ENCODE data around the gene WDR81.
A peak's percentile ranks its signal among the peaks of the same experiment; 100 is the strongest.
"Not testable (repeated sequence)": the region's sequence is repeated elsewhere in the genome, so short reads cannot be mapped to it uniquely, and the experiment has no call there.

The WDR81 gene

GRCh38 chr17:1730326-1731193, 6.1 kb downstream of the WDR81 start:
- no peak for DNase-seq (ENCODE audit: low read depth in 3 of 3)

GRCh38 chr17:1731194-1731506, 6.6 kb downstream of the WDR81 start:
- no peak for DNase-seq (ENCODE audit: low read depth in 3 of 3)

- no peak for DNase-seq (ENCODE audit: low read depth in 3 of 3)
Measured at GRCh38 chr17:1732241-1732832, 7.8 kb downstream of the WDR81 start.

- no peak for DNase-seq (ENCODE audit: low read depth in 3 of 3)
Measured at GRCh38 chr17:1732833-1733321, 8.4 kb downstream of the WDR81 start.

DNA sequence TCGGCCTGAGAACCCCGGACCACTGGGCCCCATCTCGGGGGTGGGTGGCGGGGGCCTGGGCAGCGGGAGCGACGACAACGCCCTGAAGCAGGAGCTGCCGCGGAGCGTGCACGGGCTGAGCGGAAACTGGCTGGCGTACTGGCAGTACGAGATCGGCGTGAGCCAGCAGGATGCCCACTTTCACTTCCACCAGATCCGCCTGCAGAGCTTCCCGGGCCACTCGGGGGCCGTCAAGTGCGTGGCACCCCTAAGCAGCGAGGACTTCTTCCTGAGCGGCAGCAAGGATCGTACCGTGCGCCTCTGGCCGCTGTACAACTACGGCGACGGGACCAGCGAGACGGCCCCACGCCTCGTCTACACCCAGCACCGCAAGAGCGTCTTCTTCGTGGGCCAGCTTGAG, 9.3 kb downstream of the WDR81 start:
- DNase-seq (ENCODE audit: low read depth in 3 of 3), result no peak

- DNase-seq (ENCODE audit: low read depth in 3 of 3), result no peak
Measured at GRCh38 chr17:1735418-1735817, 10.9 kb downstream of the WDR81 start.

GRCh38 chr17:1735834-1736347, 11.4 kb downstream of the WDR81 start:
- DNase-seq (ENCODE audit: low read depth in 3 of 3), result no peak

DNA sequence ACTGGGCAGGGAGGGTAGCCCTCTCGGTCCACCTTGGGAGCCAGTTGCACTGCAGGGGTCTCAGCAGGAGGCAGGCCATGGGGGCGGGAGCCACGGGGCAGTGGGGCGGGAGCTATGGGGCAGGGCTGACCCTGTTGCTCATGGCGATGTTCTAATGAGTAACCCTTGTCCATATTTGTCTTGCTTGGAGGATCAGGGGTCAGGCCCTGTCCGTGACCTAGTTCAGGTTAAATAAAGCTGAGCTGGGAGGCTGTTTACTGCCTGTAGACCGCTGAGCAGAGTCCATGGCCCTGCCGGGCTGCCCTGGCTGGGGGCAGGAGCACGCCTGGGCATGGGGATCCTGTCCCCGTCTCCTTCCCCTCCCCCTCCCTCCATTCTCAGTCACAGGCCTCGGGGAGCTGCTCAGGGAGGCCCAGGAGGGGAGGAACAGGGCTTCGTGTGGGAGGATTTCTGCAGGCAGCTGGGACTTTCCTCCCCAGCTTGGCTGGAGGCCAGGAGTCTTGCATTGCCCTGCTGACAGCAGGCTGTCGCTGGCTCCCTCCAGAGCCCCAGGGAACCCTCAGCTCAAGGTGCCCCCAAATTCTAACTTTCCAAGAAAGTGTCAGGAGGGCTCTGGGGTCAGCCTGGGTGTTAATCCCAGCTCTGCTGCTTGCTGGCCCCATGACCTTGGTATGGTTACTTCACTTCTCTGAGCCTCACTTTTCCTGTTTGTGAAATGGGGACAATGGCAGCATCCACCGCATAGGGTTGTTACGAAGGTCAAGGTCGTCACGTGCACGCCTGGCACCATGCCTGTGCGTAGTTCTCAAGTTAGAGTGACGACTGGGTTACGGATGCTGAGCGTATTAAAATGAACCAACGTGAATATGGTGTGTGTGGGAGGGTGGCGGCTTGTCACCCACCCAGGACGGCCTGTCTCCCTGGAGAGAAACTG, 12.1 kb downstream of the WDR81 start:
- peak in 2 of 3 experiments; percentile 38 to 64 for DNase-seq (ENCODE audit: low read depth in 3 of 3)

DNA sequence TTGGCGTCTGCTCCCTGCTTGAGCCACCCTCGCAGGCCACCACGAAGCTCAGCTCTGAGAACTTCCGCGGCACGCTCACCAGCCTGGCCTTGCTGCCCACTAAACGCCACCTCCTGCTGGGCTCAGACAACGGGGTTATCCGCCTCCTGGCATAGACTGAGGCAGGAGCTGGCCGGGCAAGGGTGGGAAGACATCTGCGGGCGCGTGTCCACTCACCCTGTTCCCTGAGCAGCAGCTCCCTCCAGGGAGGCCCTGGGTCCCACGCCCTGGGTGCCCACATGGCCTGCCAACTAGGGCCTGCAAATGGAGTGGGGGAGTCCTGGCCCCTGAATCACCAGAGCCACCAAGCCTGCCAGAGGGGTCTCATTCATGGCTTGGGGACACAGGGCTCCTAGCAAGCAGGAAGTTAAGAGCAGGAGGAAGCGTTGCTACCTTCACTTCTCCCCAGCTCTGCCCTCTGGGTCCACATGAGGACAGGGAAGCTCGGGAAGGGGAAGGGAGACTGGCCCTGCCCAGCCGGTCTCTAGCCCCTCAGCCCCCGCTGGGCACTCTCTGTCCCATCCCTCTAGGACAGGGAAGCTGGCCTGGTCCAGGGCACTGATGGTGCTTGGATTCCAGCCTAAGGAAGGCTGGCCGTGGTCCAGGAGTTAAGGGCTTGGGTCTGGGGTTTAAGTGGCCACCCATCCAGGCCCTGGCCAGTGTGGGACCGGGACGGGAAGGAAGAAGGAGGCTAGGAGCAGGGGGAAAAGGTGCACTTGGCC, 13.2 kb downstream of the WDR81 start:
- no peak for DNase-seq (ENCODE audit: low read depth in 3 of 3)

DNA sequence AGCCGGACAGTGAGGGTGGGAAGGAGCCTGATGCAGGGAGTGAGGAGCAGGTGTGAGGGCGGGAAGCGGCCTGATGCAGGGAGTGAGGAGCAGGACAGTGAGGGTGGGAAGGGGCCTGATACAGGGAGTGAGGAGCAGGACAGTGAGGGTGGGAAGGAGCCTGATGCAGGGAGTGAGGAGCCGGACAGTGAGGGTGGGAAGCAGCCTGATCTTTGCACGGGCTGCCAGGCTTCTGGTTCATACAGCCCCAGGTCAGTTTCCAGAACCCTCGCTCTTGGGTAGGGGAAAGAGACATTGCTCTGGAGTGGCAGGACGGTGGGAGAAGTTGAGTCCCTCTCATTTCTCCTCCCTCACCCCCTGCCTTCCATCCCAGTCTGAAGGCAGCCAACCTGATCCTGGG, 17.4 kb downstream of the WDR81 start:
- DNase-seq (ENCODE audit: low read depth in 3 of 3), result not testable (repeated sequence)

GRCh38 chr17:1742371-1743087, 18.0 kb downstream of the WDR81 start, which contains the start of gene SERPINF2:
Gene SERPINF2, plus strand, starts transcription at chr17:1742871. Its CDS starts 2,125 bp downstream, at chr17:1744996.
- no peak for DNase-seq (ENCODE audit: low read depth in 3 of 3)

GRCh38 chr17:1743088-1743439, 18.6 kb downstream of the WDR81 start:
- DNase-seq (ENCODE audit: low read depth in 3 of 3), result no peak

DNA sequence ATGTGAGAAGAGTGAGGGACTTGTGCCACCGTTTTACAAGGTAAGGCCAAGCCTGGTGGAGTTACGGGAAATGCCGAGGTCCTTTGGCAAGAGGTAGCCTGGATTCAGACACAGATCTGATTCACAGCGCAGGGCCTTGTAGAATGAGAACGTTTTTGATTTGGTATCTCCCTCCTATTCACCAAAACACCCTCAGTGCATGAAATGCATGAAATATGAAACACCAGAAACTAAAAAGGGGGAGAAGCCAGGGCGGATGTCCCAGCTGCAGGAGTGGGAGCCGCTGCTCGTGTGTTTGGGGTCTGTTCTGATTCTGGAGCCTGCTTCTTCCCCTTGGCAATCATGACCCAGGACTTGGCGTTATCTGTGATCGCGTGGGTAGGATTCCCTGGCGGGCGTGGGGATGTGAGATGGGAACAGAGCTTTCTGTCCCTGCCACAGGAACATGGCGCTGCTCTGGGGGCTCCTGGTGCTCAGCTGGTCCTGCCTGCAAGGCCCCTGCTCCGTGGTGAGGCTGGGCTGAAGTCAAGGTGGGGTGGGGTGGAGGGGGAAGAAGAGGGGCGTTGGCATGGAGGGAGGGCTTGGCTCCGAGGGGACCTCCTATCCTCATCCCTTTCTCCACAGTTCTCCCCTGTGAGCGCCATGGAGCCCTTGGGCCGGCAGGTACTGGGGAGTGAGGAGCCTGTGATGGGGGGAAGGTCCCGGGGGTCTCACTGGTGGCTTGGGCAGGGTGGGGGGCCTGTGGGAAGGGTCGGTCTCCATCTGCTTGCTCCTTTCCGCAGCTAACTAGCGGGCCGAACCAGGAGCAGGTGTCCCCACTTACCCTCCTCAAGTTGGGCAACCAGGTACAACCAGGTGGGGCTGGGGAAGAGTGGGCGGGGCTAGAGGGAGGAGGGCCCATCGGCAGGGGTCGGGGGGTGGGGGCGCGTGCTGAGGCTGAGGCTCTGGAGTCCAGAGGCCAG, 20.3 kb downstream of the WDR81 start:
- no peak for DNase-seq (ENCODE audit: low read depth in 3 of 3)

DNA sequence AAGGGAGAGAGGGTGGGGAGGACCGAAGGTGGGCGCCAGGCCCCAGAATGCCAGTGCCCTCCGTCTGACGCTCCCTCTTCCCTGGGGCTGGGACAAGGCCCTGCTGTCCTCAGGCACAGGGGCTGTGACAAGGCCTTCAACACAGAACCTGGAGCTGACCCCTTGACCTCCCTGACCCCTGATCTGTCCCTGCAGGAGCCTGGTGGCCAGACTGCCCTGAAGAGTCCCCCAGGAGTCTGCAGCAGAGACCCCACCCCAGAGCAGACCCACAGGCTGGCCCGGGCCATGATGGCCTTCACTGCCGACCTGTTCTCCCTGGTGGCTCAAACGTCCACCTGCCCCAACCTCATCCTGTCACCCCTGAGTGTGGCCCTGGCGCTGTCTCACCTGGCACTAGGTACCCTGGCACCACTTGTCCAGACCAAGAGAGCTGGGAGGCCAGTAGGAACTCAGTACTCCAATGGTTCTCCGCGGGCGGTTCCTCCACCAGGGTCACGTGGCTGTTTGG, 21.1 kb downstream of the WDR81 start:
- no peak for DNase-seq (ENCODE audit: low read depth in 3 of 3)

GRCh38 chr17:1746975-1747543, 22.6 kb downstream of the WDR81 start:
- DNase-seq (ENCODE audit: low read depth in 3 of 3), result no peak

GRCh38 chr17:1750628-1751027, 26.1 kb downstream of the WDR81 start:
- no peak for DNase-seq (ENCODE audit: low read depth in 3 of 3)

GRCh38 chr17:1752425-1753262, 28.1 kb downstream of the WDR81 start:
- no peak for DNase-seq (ENCODE audit: low read depth in 3 of 3)

Data from stimulated activated CD4-positive, alpha-beta T cell treated with anti-CD3 and anti-CD28 coated beads, TNF-alpha, amount 100 ng/mL, for 24 hours (primary cell).